Thoracic aorta (tissue), 2 donors: ENCODE data around the gene SCGB2B2. TPM values are rescaled to one million over a fixed set of nuclear protein-coding genes. Genes with fewer than 3 reads are reported as not detected.
"Not testable (repeated sequence)": the region's sequence is repeated elsewhere in the genome, so short reads cannot be mapped to it uniquely, and the experiment has no call there.

ENCODE experiments used
- ATAC-seq: fragments of 150-250 bp; one replicate; pipeline ENCODE4 v1.8.0; 2017; ENCODE audit warnings: low read depth; ENCODE audit not compliant: insufficient number of reproducible peaks, low FRiP score
- DNase-seq: peaks from one replicate; pipeline ENCODE4 v3.0.0-alpha.2; 2020; ENCODE audit warnings: low spot score
- H3K27ac ChIP-seq, 2 donors: fragments of 200-600 bp; sonication (generic); 1 replicate in 1 of 2; 2 replicates in 1 of 2; pipeline ENCODE4 v1.5.1; 2016; ENCODE audit warnings: mild to moderate bottlenecking in 2 of 2, moderate library complexity in 2 of 2
- H3K27me3 ChIP-seq: fragments of 200-600 bp; sonication (generic); replicated peaks from 2 replicates; pipeline ENCODE4 v1.6.0; 2016; ENCODE audit warnings: mild to moderate bottlenecking; ENCODE audit not compliant: insufficient read depth
- H3K36me3 ChIP-seq: fragments of 200-600 bp; sonication (generic); one replicate; pipeline ENCODE4 v1.5.1; 2016
- H3K4me1 ChIP-seq, 2 donors: fragments of 200-600 bp; sonication (generic); 1 replicate in 1 of 2; 2 replicates in 1 of 2; pipeline versions ENCODE4 v1.5.1 to v1.6.0; 2016; ENCODE audit warnings: low read depth in 2 of 2, mild to moderate bottlenecking in 1 of 2; ENCODE audit not compliant: control insufficient read depth in 1 of 2
- H3K4me3 ChIP-seq: fragments of 200-600 bp; sonication (generic); 2 replicates; pipeline ENCODE4 v1.5.1; 2016; ENCODE audit warnings: mild to moderate bottlenecking
- H3K9me3 ChIP-seq: fragments of 200-600 bp; sonication (generic); 2 replicates; pipeline ENCODE4 v1.5.1; 2016
- CTCF ChIP-seq: fragments of 200-600 bp; sonication (generic); IDR thresholded peaks from one replicate; pipeline ENCODE4 v1.5.1; 2019; ENCODE audit warnings: antibody characterized with exemption
- total RNA-seq, 2 donors: library from RNA; depleted of rRNA; stranded (reverse); fragments of >200 nt; gene quantifications; one replicate each; pipeline versions ENCODE4 v1.1.0 to v1.2.3, GENCODE V29; 2016

SCGB2B2 gene
- total RNA-seq, 2 donors from 2014 or later = 0.41 to 1.1 TPM

- Histone ChIP-seq H3K27ac (no peak overlapping the region), H3K9me3 (no peaks in the 10 kb centered on the region), H3K27me3 (no peaks in the 10 kb centered on the region), H3K4me1 (peaks cover 0 to 8% of the 10 kb centered on the region in 2 donors), H3K36me3 (no peaks in the 10 kb centered on the region), H3K4me3 (no peak overlapping the region)
- ATAC-seq (no peak), DNase-seq (no peak)
- TF ChIP-seq CTCF = no peak
These were observed 5.0 kb downstream of the SCGB2B2 start for GRCh38 chr19:34671972-34672371.

GRCh38 chr19:34669305-34669704 is 7.7 kb downstream of the SCGB2B2 start:
- DNase-seq (no peak), ATAC-seq (no peak)
- no peak for TF ChIP-seq CTCF
- Histone ChIP-seq H3K27ac (no peak overlapping the region), H3K36me3 (no peaks in the 10 kb centered on the region), H3K4me1 (no peaks in the 10 kb centered on the region), H3K4me3 (no peak overlapping the region), H3K27me3 (no peaks in the 10 kb centered on the region), H3K9me3 (no peaks in the 10 kb centered on the region)

DNA sequence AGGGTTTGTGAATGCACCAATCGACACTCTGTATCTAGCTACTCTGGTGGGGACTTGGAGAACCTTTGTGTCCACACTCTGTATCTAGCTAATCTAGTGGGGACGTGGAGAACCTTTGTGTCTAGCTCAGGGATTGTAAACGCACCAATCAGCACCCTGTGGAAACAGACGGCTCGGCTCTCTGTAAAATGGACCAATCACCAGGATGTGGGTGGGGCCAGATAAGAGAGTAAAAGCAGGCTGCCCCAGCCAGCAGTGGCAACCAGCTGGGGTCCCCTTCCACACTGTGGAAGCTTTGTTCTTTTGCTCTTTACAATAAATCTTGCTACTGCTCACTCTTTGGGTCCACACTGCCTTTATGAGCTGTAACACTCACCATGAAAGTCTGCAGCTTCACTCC is 8.3 kb downstream of the SCGB2B2 start:
- not testable (repeated sequence) for DNase-seq, H3K4me3 ChIP-seq, ATAC-seq, H3K27me3 ChIP-seq, H3K4me1 ChIP-seq, H3K9me3 ChIP-seq, H3K36me3 ChIP-seq, H3K27ac ChIP-seq

GRCh38 chr19:34668077-34668689 is 8.8 kb downstream of the SCGB2B2 start:
- not testable (repeated sequence) for H3K4me3 ChIP-seq, H3K4me1 ChIP-seq, H3K27me3 ChIP-seq, H3K9me3 ChIP-seq, ATAC-seq, H3K27ac ChIP-seq, H3K36me3 ChIP-seq, DNase-seq

- ATAC-seq (no peak), DNase-seq (no peak)
- Histone ChIP-seq H3K27ac (no peak overlapping the region), H3K9me3 (no peaks in the 10 kb centered on the region), H3K27me3 (no peaks in the 10 kb centered on the region), H3K4me3 (peak overlapping the region; percentile 53), H3K4me1 (no peaks in the 10 kb centered on the region), H3K36me3 (no peaks in the 10 kb centered on the region)
- TF ChIP-seq CTCF = no peak
These were observed 9.4 kb downstream of the SCGB2B2 start for GRCh38 chr19:34667349-34668076.

GRCh38 chr19:34666958-34667265 is 10.0 kb downstream of the SCGB2B2 start:
- no peak for DNase-seq
- no peak overlapping the region for H3K27ac ChIP-seq
- no peaks in the 10 kb centered on the region for H3K9me3 ChIP-seq
- no peak overlapping the region for H3K4me3 ChIP-seq
- H3K27me3 ChIP-seq = no peaks in the 10 kb centered on the region
- H3K4me1 ChIP-seq = peaks cover 0 to 3% of the 10 kb centered on the region in 2 donors
- no peak for TF ChIP-seq CTCF
- no peak for ATAC-seq
- H3K36me3 ChIP-seq = no peaks in the 10 kb centered on the region
